UCSD-AML1 (cell line): ENCODE results near the gene DIS3L2.
"Not testable (repeated sequence)": the region's sequence is repeated elsewhere in the genome, so short reads cannot be mapped to it uniquely, and the experiment has no call there.

Source experiments
- DNase-seq: peaks from one replicate; lab custom pipeline; 2025; ENCODE audit not compliant: unreplicated experiment; lab: John Stamatoyannopoulos, UW

DIS3L2 gene

GRCh38 chr2:232330068-232330999 lies 368.8 kb downstream of the DIS3L2 start:
- no peak for DNase-seq

DNA sequence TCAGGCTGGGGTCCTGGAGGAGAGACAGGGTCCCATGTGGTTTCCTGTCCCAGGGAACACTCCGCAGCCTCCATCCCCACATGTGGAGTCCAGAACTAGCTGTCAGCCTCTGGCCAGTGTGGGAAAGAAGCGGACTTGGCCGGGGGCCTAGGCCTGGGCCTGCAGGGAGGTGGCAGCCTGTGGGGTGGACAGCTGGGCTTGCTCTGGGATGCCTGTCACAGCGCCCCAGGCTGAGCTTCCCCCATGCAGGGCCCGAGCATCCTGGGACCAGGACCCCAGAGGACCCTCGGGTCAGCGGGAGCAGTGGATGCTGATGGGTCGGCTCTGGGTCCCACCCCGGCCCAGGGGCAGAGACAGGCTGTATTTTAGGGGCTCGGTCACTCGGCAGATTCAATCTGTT lies 369.5 kb downstream of the DIS3L2 start:
- not testable (repeated sequence) for DNase-seq

- not testable (repeated sequence) for DNase-seq
Measured at GRCh38 chr2:232331641-232332040, 370.1 kb downstream of the DIS3L2 start.

- DNase-seq: not testable (repeated sequence)
Measured at GRCh38 chr2:232332244-232332939, 370.9 kb downstream of the DIS3L2 start.

- no peak for DNase-seq
Measured at GRCh38 chr2:232332940-232333259, 371.4 kb downstream of the DIS3L2 start.

GRCh38 chr2:232333361-232334135 lies 372.0 kb downstream of the DIS3L2 start:
- DNase-seq: no peak

GRCh38 chr2:232334136-232334884 lies 372.8 kb downstream of the DIS3L2 start:
- DNase-seq: not testable (repeated sequence)

DNA sequence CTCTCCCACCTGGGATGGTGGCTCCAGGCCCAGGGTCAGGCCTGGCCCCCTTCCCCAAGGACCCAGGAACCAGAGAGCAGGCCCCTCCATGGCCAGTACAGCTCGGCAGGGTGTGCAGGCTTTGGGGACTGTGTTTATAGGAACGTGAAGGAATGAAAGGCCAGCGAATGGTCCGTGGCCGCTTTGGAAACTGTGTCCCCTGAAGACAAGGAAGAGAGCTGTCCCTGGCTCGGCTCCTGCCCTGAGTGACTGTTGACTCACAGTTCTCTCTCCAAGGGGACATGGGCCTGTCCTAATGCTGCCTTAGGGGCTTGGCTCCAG lies 373.3 kb downstream of the DIS3L2 start:
- not testable (repeated sequence) for DNase-seq

DNA sequence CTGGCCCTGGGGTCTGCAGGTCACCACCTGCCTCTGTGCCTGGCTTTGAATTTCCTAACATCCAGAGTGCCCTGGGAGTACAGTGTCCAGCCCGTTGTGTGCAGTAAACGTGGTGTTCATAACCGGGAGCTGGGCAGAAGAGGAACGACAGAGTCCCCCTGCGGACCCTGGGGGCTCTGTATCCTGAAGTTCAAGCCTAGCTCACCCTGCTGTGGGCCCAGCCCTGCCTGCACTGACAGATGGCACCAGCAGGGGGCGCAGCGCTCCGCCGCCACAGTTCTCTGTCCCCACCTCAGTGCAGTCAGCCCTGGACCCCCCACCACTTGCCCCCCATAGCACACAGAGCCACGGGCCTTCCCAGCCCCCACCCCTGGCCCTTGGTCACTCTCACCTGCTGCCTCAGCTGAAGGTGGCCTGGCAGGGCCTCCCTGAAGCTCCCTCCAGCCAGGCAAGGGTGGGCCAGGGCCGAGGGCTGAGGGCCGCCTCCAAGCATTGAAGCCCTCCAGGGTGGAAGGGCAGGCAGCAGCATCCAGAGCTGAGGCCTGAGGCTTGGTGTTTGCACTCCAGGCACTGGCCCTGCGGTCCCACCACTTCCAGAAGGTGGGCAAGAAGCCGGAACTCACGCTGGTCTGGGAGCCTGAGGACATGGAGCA lies 373.8 kb downstream of the DIS3L2 start:
- not testable (repeated sequence) for DNase-seq

- no peak for DNase-seq
Measured at GRCh38 chr2:232335859-232336215, 374.3 kb downstream of the DIS3L2 start.

GRCh38 chr2:232336241-232336736 lies 374.8 kb downstream of the DIS3L2 start:
- no peak for DNase-seq

GRCh38 chr2:232336981-232337720 lies 375.6 kb downstream of the DIS3L2 start:
- no peak for DNase-seq

GRCh38 chr2:232338094-232338758 lies 376.7 kb downstream of the DIS3L2 start:
- not testable (repeated sequence) for DNase-seq

- DNase-seq: no peak
Measured at GRCh38 chr2:232338759-232339106, 377.2 kb downstream of the DIS3L2 start.

GRCh38 chr2:232339121-232340081 lies 377.9 kb downstream of the DIS3L2 start:
- no peak for DNase-seq

DNA sequence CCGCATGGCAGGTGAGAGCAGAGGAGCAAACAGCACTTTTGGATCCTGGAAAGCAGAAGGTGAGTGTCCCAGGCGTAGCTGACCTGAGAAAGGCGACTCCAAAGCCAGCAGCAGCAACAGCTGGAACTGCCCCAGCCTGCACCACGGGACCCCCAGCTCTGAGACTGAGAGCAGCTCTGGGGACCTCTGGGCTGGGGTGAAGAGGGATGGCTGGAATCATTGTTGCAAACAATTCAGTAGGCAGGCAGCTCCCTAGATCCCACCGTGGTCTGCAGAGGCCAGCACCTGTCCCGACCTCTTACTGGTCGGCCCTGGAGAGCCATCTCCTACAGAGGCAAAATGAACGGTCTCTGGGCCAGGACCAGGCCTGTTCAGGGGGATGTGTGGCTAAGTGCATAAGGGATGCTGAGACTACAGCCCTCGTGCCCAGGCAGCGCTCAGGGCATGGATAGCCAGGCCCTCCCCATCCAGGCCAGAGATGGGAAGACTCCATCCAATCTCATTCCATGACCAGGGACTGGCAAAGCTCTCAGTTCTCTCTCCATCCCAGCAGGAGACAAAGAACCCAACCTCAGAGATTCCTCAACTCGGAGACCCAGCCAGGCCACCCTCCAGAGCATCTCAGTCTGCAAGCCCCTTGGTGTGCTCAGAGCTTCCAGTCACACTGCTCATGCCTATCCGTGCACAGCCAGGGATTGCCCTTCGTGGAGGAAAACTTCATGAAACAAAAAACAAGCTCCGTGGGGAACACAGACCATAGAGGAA lies 378.8 kb downstream of the DIS3L2 start:
- DNase-seq: no peak

GRCh38 chr2:232341061-232341738 lies 379.7 kb downstream of the DIS3L2 start:
- DNase-seq: no peak
